ENCODE results near the gene HES6.
"Not testable (repeated sequence)": the region's sequence is repeated elsewhere in the genome, so short reads cannot be mapped to it uniquely, and the experiment has no call there.

The HES6 gene

GRCh38 chr2:238273433-238273832 is 33.6 kb upstream of the HES6 start:
- DNase-seq (ENCODE audit: low read depth in 3 of 3, low spot score in 1 of 3) = not testable (repeated sequence)

- no peak for DNase-seq (ENCODE audit: low read depth in 3 of 3, low spot score in 1 of 3)
These were observed 32.3 kb upstream of the HES6 start for GRCh38 chr2:238272156-238272555.

- DNase-seq (ENCODE audit: low read depth in 3 of 3, low spot score in 1 of 3) = not testable (repeated sequence)
These were observed 31.8 kb upstream of the HES6 start for GRCh38 chr2:238271686-238272085.

- no peak for DNase-seq (ENCODE audit: low read depth in 3 of 3, low spot score in 1 of 3)
These were observed 31.3 kb upstream of the HES6 start for GRCh38 chr2:238271061-238271554.

GRCh38 chr2:238270606-238271005 is 30.8 kb upstream of the HES6 start:
- no peak for DNase-seq (ENCODE audit: low read depth in 3 of 3, low spot score in 1 of 3)

- no peak for DNase-seq (ENCODE audit: low read depth in 3 of 3, low spot score in 1 of 3)
These were observed 29.9 kb upstream of the HES6 start for GRCh38 chr2:238269741-238270140.

GRCh38 chr2:238267884-238268680 is 28.2 kb upstream of the HES6 start:
- no peak for DNase-seq (ENCODE audit: low read depth in 3 of 3, low spot score in 1 of 3)

GRCh38 chr2:238267341-238267710 is 27.5 kb upstream of the HES6 start:
- no peak for DNase-seq (ENCODE audit: low read depth in 3 of 3, low spot score in 1 of 3)

- no peak for DNase-seq (ENCODE audit: low read depth in 3 of 3, low spot score in 1 of 3)
These were observed 25.8 kb upstream of the HES6 start for GRCh38 chr2:238265605-238266004.

- no peak for DNase-seq (ENCODE audit: low read depth in 3 of 3, low spot score in 1 of 3)
These were observed 24.2 kb upstream of the HES6 start for GRCh38 chr2:238264072-238264460.

- DNase-seq (ENCODE audit: low read depth in 3 of 3, low spot score in 1 of 3) = peak; percentile 27 to 63 (median 44)
These were observed 23.6 kb upstream of the HES6 start for GRCh38 chr2:238263204-238264071.

GRCh38 chr2:238262496-238263122 is 22.8 kb upstream of the HES6 start:
- DNase-seq (ENCODE audit: low read depth in 3 of 3, low spot score in 1 of 3) = no peak

- no peak for DNase-seq (ENCODE audit: low read depth in 3 of 3, low spot score in 1 of 3)
These were observed 22.0 kb upstream of the HES6 start for GRCh38 chr2:238261718-238262375.

- no peak for DNase-seq (ENCODE audit: low read depth in 3 of 3, low spot score in 1 of 3)
These were observed 21.0 kb upstream of the HES6 start for GRCh38 chr2:238260883-238261282.

GRCh38 chr2:238259061-238260020 is 19.5 kb upstream of the HES6 start:
- DNase-seq (ENCODE audit: low read depth in 3 of 3, low spot score in 1 of 3) = no peak

GRCh38 chr2:238257786-238258700 is 18.2 kb upstream of the HES6 start:
- DNase-seq (ENCODE audit: low read depth in 3 of 3, low spot score in 1 of 3) = no peak

- peak; percentile 36 to 45 (median 39) for DNase-seq (ENCODE audit: low read depth in 3 of 3, low spot score in 1 of 3)
These were observed 16.8 kb upstream of the HES6 start for GRCh38 chr2:238256594-238257104.

- no peak for DNase-seq (ENCODE audit: low read depth in 3 of 3, low spot score in 1 of 3)
These were observed 16.3 kb upstream of the HES6 start for GRCh38 chr2:238256111-238256510.

GRCh38 chr2:238255636-238256035 is 15.8 kb upstream of the HES6 start:
- no peak for DNase-seq (ENCODE audit: low read depth in 3 of 3, low spot score in 1 of 3)
